Measurements from ENCODE around the gene CREB3L4.

- TF ChIP-seq CTCF (IDR thresholded peaks at IDR 0.05) (no peak), POLR2A (IDR thresholded peaks at IDR 0.05) (no peak)
Measured at GRCh38 chr1:153968408-153968807, 706 bp downstream of the CREB3L4 start.
